HUES64 (cell line): Measurements from ENCODE around the gene MCM3.
A peak's percentile ranks its signal among the peaks of the same experiment; 100 is the strongest.

Source experiments
- H3K27ac ChIP-seq: 2 replicates; pipeline ENCODE4 v1.7.0; 2013; ENCODE audit warnings: low read depth, low read length, inconsistent platforms
- H3K27me3 ChIP-seq: 2 replicates; pipeline ENCODE4 v1.6.1; 2013; ENCODE audit warnings: mild to moderate bottlenecking, low read length; ENCODE audit not compliant: insufficient read depth
- H3K36me3 ChIP-seq: 2 replicates; pipeline ENCODE4 v1.6.1; 2013; ENCODE audit warnings: mild to moderate bottlenecking, low read length; ENCODE audit not compliant: insufficient read depth
- H3K4me1 ChIP-seq: 2 replicates; pipeline ENCODE4 v1.6.1; 2013; ENCODE audit warnings: mild to moderate bottlenecking, low read length, moderate library complexity; ENCODE audit not compliant: insufficient read depth
- H3K4me3 ChIP-seq: 2 replicates; pipeline ENCODE4 v1.5.1; 2013; ENCODE audit warnings: mild to moderate bottlenecking, low read length, moderate library complexity
- H3K9ac ChIP-seq: 2 replicates; pipeline ENCODE4 v1.6.1; 2013; ENCODE audit warnings: mild to moderate bottlenecking, low read depth, low read length
- H3K9me3 ChIP-seq: 2 replicates; pipeline ENCODE4 v1.6.1; 2013; ENCODE audit warnings: low read depth, low read length; ENCODE audit not compliant: insufficient read depth
- WGBS: fragments of 150-250, 120-280 bp; methylation state at CpG from one replicate; pipeline ENCODE4 v1.1.7; 2013; ENCODE audit warnings: missing lambda C conversion rate; 5-methylcytosine and 5-hydroxymethylcytosine counted together

The MCM3 gene

GRCh38 chr6:52300489-52300931, 16.0 kb upstream of the MCM3 start:
- peaks cover 6% of the 10 kb centered on the region; the same call in 1 of the 2 replicates for H3K9me3 ChIP-seq
- no peak overlapping the region for H3K27ac ChIP-seq

GRCh38 chr6:52299653-52300052, 15.1 kb upstream of the MCM3 start:
- no peaks in the 10 kb centered on the region for H3K27me3 ChIP-seq
- peaks cover 6% of the 10 kb centered on the region; the same call in 1 of the 2 replicates for H3K9me3 ChIP-seq
- no peaks in the 10 kb centered on the region for H3K4me1 ChIP-seq
- no peak overlapping the region for H3K27ac ChIP-seq
- H3K36me3 ChIP-seq = no peaks in the 10 kb centered on the region
- H3K9ac ChIP-seq = no peak overlapping the region
- WGBS = 96% methylated on average over 3 of the region's 3 CpGs
- H3K4me3 ChIP-seq = no peak overlapping the region

More at GRCh38 chr6:52300489-52300931, 16.0 kb upstream of the MCM3 start:
- Histone ChIP-seq H3K4me3 (no peak overlapping the region), H3K27me3 (no peaks in the 10 kb centered on the region), H3K9ac (no peak overlapping the region), H3K4me1 (no peaks in the 10 kb centered on the region), H3K36me3 (no peaks in the 10 kb centered on the region)
- 92% methylated on average over 2 of the region's 2 CpGs for WGBS

GRCh38 chr6:52297433-52297832, 12.9 kb upstream of the MCM3 start:
- H3K9ac ChIP-seq = no peak overlapping the region

GRCh38 chr6:52293067-52293466, 8.5 kb upstream of the MCM3 start:
- H3K4me3 ChIP-seq = no peak overlapping the region
- no peaks in the 10 kb centered on the region for H3K27me3 ChIP-seq
- H3K36me3 ChIP-seq = no peaks in the 10 kb centered on the region
- H3K9ac ChIP-seq = no peak overlapping the region
- H3K27ac ChIP-seq = no peak overlapping the region
- peaks cover 6% of the 10 kb centered on the region; the same call in 1 of the 2 replicates for H3K9me3 ChIP-seq
- H3K4me1 ChIP-seq = no peaks in the 10 kb centered on the region

More at GRCh38 chr6:52297433-52297832, 12.9 kb upstream of the MCM3 start:
- Histone ChIP-seq H3K4me1 (no peaks in the 10 kb centered on the region), H3K27ac (no peak overlapping the region), H3K4me3 (no peak overlapping the region), H3K36me3 (no peaks in the 10 kb centered on the region), H3K27me3 (no peaks in the 10 kb centered on the region), H3K9me3 (peaks cover 6% of the 10 kb centered on the region; the same call in 1 of the 2 replicates)
- WGBS = 97% methylated on average over 3 of the region's 3 CpGs

GRCh38 chr6:52288841-52289240, 4.3 kb upstream of the MCM3 start:
- WGBS = 87% methylated on average over 2 of the region's 2 CpGs
- Histone ChIP-seq H3K36me3 (no peaks in the 10 kb centered on the region), H3K4me3 (no peak overlapping the region), H3K27me3 (no peaks in the 10 kb centered on the region), H3K4me1 (peaks cover 10% of the 10 kb centered on the region), H3K9ac (no peak overlapping the region), H3K9me3 (no peaks in the 10 kb centered on the region), H3K27ac (no peak overlapping the region)

GRCh38 chr6:52288216-52288615, 3.7 kb upstream of the MCM3 start:
- Histone ChIP-seq H3K27ac (no peak overlapping the region), H3K36me3 (peaks cover 2% of the 10 kb centered on the region), H3K4me3 (no peak overlapping the region), H3K27me3 (no peaks in the 10 kb centered on the region), H3K9me3 (no peaks in the 10 kb centered on the region), H3K4me1 (peaks cover 11% of the 10 kb centered on the region), H3K9ac (no peak overlapping the region)
- 96% methylated on average over 7 of the region's 7 CpGs for WGBS

GRCh38 chr6:52286798-52287432, 2.4 kb upstream of the MCM3 start:
- H3K9ac ChIP-seq = no peak overlapping the region
- no peaks in the 10 kb centered on the region for H3K9me3 ChIP-seq
- H3K4me1 ChIP-seq = peaks cover 15% of the 10 kb centered on the region
- H3K27ac ChIP-seq = no peak overlapping the region
- 0% methylated on average over 2 of the region's 2 CpGs for WGBS
- no peak overlapping the region for H3K4me3 ChIP-seq
- peaks cover 15% of the 10 kb centered on the region for H3K36me3 ChIP-seq
- H3K27me3 ChIP-seq = no peaks in the 10 kb centered on the region

GRCh38 chr6:52285177-52286068, 881 bp upstream of the MCM3 start:
- peaks cover 30% of the 10 kb centered on the region for H3K36me3 ChIP-seq
- peaks cover 15% of the 10 kb centered on the region for H3K4me1 ChIP-seq
- H3K9ac ChIP-seq = peak overlapping the region; percentile 76
- H3K27ac ChIP-seq = no peak overlapping the region
- H3K9me3 ChIP-seq = no peaks in the 10 kb centered on the region
- WGBS = 42% methylated on average over 6 of the region's 12 CpGs
- H3K27me3 ChIP-seq = no peaks in the 10 kb centered on the region
- H3K4me3 ChIP-seq = peak overlapping the region; percentile 74

GRCh38 chr6:52284131-52284459, 447 bp downstream of the MCM3 start:
- peak overlapping the region; percentile 84 for H3K4me3 ChIP-seq
- H3K27me3 ChIP-seq = no peaks in the 10 kb centered on the region
- peak overlapping the region; percentile 97 for H3K9ac ChIP-seq
- peak overlapping the region; percentile 91 for H3K27ac ChIP-seq
- peaks cover 43% of the 10 kb centered on the region for H3K36me3 ChIP-seq
- WGBS = under 1% methylated on average over 14 of the region's 14 CpGs
- peaks cover 15% of the 10 kb centered on the region for H3K4me1 ChIP-seq
- no peaks in the 10 kb centered on the region for H3K9me3 ChIP-seq

- peak overlapping the region; percentile 84 for H3K4me3 ChIP-seq
- peaks cover 53% of the 10 kb centered on the region for H3K36me3 ChIP-seq
- peak overlapping the region; percentile 97; the same call in 1 of the 2 replicates for H3K9ac ChIP-seq
- 80% methylated on average over 6 of the region's 6 CpGs for WGBS
- no peaks in the 10 kb centered on the region for H3K9me3 ChIP-seq
- no peak overlapping the region for H3K27ac ChIP-seq
- H3K27me3 ChIP-seq = no peaks in the 10 kb centered on the region
- H3K4me1 ChIP-seq = peaks cover 15% of the 10 kb centered on the region
These were observed 1.4 kb downstream of the MCM3 start for GRCh38 chr6:52283111-52283510.

- 95% methylated on average over 10 of the region's 10 CpGs for WGBS
- H3K9me3 ChIP-seq = no peaks in the 10 kb centered on the region
These were observed 8.4 kb downstream of the MCM3 start for GRCh38 chr6:52276130-52276529.

More at GRCh38 chr6:52276130-52276529, 8.4 kb downstream of the MCM3 start:
- Histone ChIP-seq H3K4me1 (no peaks in the 10 kb centered on the region), H3K9ac (no peak overlapping the region), H3K27me3 (no peaks in the 10 kb centered on the region), H3K27ac (no peak overlapping the region), H3K4me3 (no peak overlapping the region), H3K36me3 (peaks cover 99% of the 10 kb centered on the region)
